Spinal cord (tissue), 10 donors: ENCODE results near the gene BTG2. TPM values are rescaled to one million over a fixed set of nuclear protein-coding genes. Genes with fewer than 3 reads are reported as not detected.

ENCODE experiments used
- DNase-seq, 6 donors: peaks; one replicate each; pipeline versions ENCODE4 v3.0.0 to v3.0.0-alpha.2; 2013 to 2015; ENCODE audit warnings: low spot score in 6 of 6, low read depth in 4 of 6
- H3K27ac ChIP-seq: one replicate; pipeline ENCODE4 v1.5.1; 2013; ENCODE audit warnings: low read depth, low read length, control low read depth
- H3K27me3 ChIP-seq: one replicate; pipeline ENCODE4 v1.6.1; 2013; ENCODE audit warnings: low read length; ENCODE audit not compliant: control insufficient read depth, insufficient read depth
- H3K36me3 ChIP-seq: one replicate; pipeline ENCODE4 v1.6.1; 2013; ENCODE audit warnings: low read length; ENCODE audit not compliant: control insufficient read depth, insufficient read depth
- H3K4me1 ChIP-seq: one replicate; pipeline ENCODE4 v1.6.1; 2013; ENCODE audit warnings: low read length; ENCODE audit not compliant: control insufficient read depth, insufficient read depth
- H3K4me3 ChIP-seq: one replicate; pipeline ENCODE4 v1.5.1; 2013; ENCODE audit warnings: low read depth, low read length, control low read depth
- H3K9me3 ChIP-seq: one replicate; pipeline ENCODE4 v1.6.1; 2013; ENCODE audit warnings: low read length; ENCODE audit not compliant: control insufficient read depth, insufficient read depth
- WGBS: methylation state at CpG from one replicate; pipeline ENCODE4 v1.1.5; 2013; ENCODE audit warnings: missing lambda C conversion rate; ENCODE audit not compliant: insufficient coverage; 5-methylcytosine and 5-hydroxymethylcytosine counted together
- polyA plus RNA-seq, 2 donors: library from polyadenylated mRNA; unstranded; fragments of 120-200 nt; gene quantifications; one replicate each; pipeline ENCODE4 v1.2.1, GENCODE V29; 2013; ENCODE audit not compliant: insufficient read length in 2 of 2
- total RNA-seq, 2 donors: library from RNA; depleted of rRNA in 1 of 2; stranded (reverse); fragments of 120-200 nt in 1 of 2; fragments of >200 nt in 1 of 2; gene quantifications; one replicate each; pipeline versions ENCODE4 v1.2.3 to v1.2.4, GENCODE V29; 2013 to 2014
- donor health status: healthy.

The BTG2 gene
- total and polyA plus RNA-seq, 4 donors, result 28.4 to 39.5 (median 38.1) TPM

- no peak overlapping the region for H3K4me3 ChIP-seq
- peaks cover 2% of the 10 kb centered on the region for H3K27me3 ChIP-seq
- DNase-seq, result peak in 1 of 6 donors; percentile 74
- peaks cover 22% of the 10 kb centered on the region for H3K4me1 ChIP-seq
- peak overlapping the region; percentile 77 for H3K27ac ChIP-seq
- WGBS, result 8% methylated on average over 2 of the region's 7 CpGs
- no peaks in the 10 kb centered on the region for H3K36me3 ChIP-seq
- no peaks in the 10 kb centered on the region for H3K9me3 ChIP-seq
Observed at GRCh38 chr1:203346060-203346768, 40.9 kb downstream of the BTG2 start.

DNA sequence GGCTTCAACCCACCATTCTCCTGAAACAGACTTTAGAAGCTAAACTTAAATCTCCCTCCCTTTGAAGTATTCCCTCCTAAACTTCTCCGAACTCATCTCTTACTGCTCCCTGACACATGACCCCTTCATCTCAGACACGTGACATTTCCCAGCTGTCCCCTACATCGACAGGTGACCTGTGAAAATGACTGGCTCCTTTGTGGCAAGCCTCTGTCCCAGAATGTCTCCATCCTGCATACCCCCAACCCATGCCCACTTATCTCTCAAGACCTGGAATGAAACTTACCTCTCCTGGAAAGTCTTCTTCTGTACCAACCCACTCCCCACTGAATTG, 41.4 kb downstream of the BTG2 start:
- H3K9me3 ChIP-seq, result no peaks in the 10 kb centered on the region
- peaks cover 23% of the 10 kb centered on the region for H3K4me1 ChIP-seq
- no peaks in the 10 kb centered on the region for H3K36me3 ChIP-seq
- 86% methylated on average over 3 of the region's 3 CpGs for WGBS
- H3K27me3 ChIP-seq, result peaks cover 2% of the 10 kb centered on the region
- DNase-seq, result no peak
- peak overlapping the region; percentile 8 for H3K27ac ChIP-seq
- no peak overlapping the region for H3K4me3 ChIP-seq

GRCh38 chr1:203349166-203349565, 43.8 kb downstream of the BTG2 start:
- Histone ChIP-seq H3K9me3 (no peaks in the 10 kb centered on the region), H3K4me1 (peaks cover 13% of the 10 kb centered on the region), H3K27ac (no peak overlapping the region), H3K4me3 (no peak overlapping the region), H3K36me3 (no peaks in the 10 kb centered on the region), H3K27me3 (peaks cover 2% of the 10 kb centered on the region)
- WGBS, result no CpG with 5 or more reads among the region's 1 CpG
- no peak for DNase-seq

DNA sequence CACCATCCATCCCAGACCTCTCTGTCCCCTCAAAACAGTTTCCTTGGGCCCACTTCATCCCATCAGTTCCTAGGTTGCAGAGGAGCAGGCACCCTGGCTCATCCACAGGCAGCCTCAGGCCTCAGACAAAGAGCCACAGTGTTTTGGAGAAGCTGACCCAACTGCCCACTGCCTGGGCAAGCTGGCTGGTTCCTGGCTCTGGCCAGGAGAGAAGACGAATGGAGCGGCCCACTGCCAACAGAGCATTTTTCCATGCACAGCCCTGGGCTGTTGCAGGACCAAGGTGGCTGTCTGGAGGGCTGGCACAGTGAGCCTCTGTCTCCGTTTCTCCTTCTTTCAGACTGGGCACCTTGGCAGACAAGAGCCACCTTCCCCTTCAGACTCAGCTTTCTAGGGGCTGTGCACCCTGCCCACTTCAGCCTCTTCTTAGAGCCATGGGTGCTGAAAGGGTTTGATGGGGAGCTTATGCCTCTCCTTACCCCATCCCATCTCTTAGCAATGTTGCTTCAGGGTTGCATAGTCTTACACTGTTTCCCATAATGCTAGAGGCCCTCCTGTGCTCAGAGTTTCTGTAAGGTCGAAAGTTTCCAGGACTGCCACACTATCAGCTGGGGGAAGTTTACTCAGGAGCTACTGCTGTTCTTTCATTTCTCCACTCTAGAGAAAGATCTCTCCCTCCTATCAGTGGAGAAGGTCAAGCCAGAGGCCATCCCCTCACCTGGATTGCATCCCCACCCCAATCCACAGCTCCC, 44.6 kb downstream of the BTG2 start:
- H3K27ac ChIP-seq, result peak overlapping the region; percentile 91
- WGBS, result 84% methylated on average over 3 of the region's 4 CpGs
- no peaks in the 10 kb centered on the region for H3K36me3 ChIP-seq
- H3K4me1 ChIP-seq, result peaks cover 13% of the 10 kb centered on the region
- peak overlapping the region; percentile 30 for H3K4me3 ChIP-seq
- peaks cover 2% of the 10 kb centered on the region for H3K27me3 ChIP-seq
- no peaks in the 10 kb centered on the region for H3K9me3 ChIP-seq
- DNase-seq, result peak in 1 of 6 donors; percentile 48

DNA sequence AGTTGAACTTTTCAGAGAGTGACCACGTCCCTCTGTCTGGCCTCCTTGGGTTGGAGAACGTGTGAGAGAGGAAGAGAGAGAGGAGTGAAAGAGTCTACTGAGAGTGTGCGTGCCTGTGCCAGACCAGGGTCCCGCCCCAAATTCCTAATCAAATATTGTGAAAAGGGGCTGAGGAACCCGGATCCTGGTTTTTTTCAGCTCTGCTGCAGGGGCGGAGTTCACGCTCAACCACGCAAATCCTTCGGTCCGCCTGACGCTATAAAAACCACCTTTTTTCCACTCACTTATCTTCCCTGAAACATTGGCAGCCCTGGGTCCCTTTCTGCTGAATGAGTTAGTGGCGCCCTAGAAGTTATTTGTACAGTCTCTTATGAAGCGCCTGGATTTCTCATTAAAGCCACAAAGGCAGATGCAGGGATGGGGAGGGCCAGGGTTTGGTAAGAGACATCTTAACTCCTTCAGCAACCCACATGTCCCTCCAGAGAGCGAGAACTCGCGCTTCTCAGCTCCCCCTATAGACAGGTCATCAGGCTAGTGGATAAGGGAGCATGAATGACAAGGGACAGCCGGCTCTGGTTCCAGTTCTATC, 45.8 kb downstream of the BTG2 start, which contains the start of gene FMOD:
FMOD (minus strand) TSS at position 86 of the 589 bp plus-strand sequence. CDS start 2,852 bp downstream, outside the sequence.
- Histone ChIP-seq H3K27ac (peak within 1 kb of the TSS; percentile 91), H3K4me1 (peaks cover 13% of the 10 kb centered on the region), H3K9me3 (no peaks in the 10 kb centered on the region), H3K27me3 (peaks cover 2% of the 10 kb centered on the region), H3K36me3 (no peaks in the 10 kb centered on the region), H3K4me3 (peak within 1 kb of the TSS; percentile 30)
- DNase-seq, result peak in 1 of 6 donors; percentile 73
- 19% methylated on average over 7 of the region's 17 CpGs for WGBS

- no peaks in the 10 kb centered on the region for H3K27me3 ChIP-seq
- 95% methylated on average over 7 of the region's 8 CpGs for WGBS
Observed at GRCh38 chr1:203353486-203353885, 48.2 kb downstream of the BTG2 start.

GRCh38 chr1:203354246-203354645, 48.9 kb downstream of the BTG2 start:
- 0% methylated on average over 1 of the region's 2 CpGs for WGBS
- no peaks in the 10 kb centered on the region for H3K9me3 ChIP-seq
- H3K27ac ChIP-seq, result no peak overlapping the region

More at GRCh38 chr1:203353486-203353885, 48.2 kb downstream of the BTG2 start:
- Histone ChIP-seq H3K4me3 (no peak overlapping the region), H3K9me3 (no peaks in the 10 kb centered on the region), H3K36me3 (no peaks in the 10 kb centered on the region), H3K4me1 (peaks cover 13% of the 10 kb centered on the region), H3K27ac (no peak overlapping the region)
- DNase-seq, result no peak

GRCh38 chr1:203359010-203359571, 53.8 kb downstream of the BTG2 start:
- H3K36me3 ChIP-seq, result no peaks in the 10 kb centered on the region
- DNase-seq, result peak in 1 of 6 donors; percentile 53
- no peak overlapping the region for H3K27ac ChIP-seq
- peaks cover 22% of the 10 kb centered on the region for H3K4me1 ChIP-seq
- no peaks in the 10 kb centered on the region for H3K9me3 ChIP-seq
- H3K4me3 ChIP-seq, result no peak overlapping the region
- H3K27me3 ChIP-seq, result no peaks in the 10 kb centered on the region

More at GRCh38 chr1:203354246-203354645, 48.9 kb downstream of the BTG2 start:
- Histone ChIP-seq H3K4me3 (no peak overlapping the region), H3K27me3 (no peaks in the 10 kb centered on the region), H3K36me3 (no peaks in the 10 kb centered on the region), H3K4me1 (peaks cover 13% of the 10 kb centered on the region)
- DNase-seq, result no peak
